ENCODE results near the gene OTOG.

OTOG gene

GRCh38 chr11:17607591-17608570, 60.8 kb downstream of the OTOG start:
- H3K27ac ChIP-seq (replicated peaks) = no peak overlapping the region

DNA sequence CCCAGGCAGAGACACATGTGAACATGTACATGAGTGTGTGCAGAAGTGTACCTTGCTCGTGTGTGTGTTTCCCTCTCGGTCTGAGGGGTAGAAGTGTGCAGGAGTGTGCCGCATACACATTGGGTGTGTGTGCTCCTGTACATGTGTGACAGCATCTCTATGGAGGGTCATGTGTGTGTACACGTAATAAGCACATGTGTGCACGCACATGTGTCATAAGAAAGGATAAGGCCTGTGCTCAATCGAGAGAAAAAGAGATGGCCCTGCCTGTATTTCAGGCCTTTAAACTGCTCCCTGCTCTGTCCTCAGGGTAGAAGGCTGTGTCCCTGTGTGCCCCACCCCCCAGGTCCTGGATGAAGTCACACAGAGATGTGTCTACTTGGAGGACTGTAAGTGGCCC, 61.8 kb downstream of the OTOG start:
- TF ChIP-seq REST (IDR thresholded peaks at IDR 0.05; ENCODE audit: insufficient replicate concordance, low read depth) (no peak), GABPA (IDR thresholded peaks at IDR 0.05; ENCODE audit: low read depth) (no peak), POLR2AphosphoS5 (IDR thresholded peaks at IDR 0.05; ENCODE audit: low read depth) (no peak), SPI1 (IDR thresholded peaks at IDR 0.05; ENCODE audit: borderline replicate concordance, low read depth) (no peak)
- TF ChIP-seq, protein P1, sequence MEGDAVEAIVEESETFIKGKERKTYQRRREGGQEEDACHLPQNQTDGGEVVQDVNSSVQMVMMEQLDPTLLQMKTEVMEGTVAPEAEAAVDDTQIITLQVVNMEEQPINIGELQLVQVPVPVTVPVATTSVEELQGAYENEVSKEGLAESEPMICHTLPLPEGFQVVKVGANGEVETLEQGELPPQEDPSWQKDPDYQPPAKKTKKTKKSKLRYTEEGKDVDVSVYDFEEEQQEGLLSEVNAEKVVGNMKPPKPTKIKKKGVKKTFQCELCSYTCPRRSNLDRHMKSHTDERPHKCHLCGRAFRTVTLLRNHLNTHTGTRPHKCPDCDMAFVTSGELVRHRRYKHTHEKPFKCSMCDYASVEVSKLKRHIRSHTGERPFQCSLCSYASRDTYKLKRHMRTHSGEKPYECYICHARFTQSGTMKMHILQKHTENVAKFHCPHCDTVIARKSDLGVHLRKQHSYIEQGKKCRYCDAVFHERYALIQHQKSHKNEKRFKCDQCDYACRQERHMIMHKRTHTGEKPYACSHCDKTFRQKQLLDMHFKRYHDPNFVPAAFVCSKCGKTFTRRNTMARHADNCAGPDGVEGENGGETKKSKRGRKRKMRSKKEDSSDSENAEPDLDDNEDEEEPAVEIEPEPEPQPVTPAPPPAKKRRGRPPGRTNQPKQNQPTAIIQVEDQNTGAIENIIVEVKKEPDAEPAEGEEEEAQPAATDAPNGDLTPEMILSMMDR (IDR thresholded peaks at IDR 0.05; ENCODE audit: insufficient read depth, low read length) = no peak
- no peak overlapping the region for H3K4me3 ChIP-seq (replicated peaks; ENCODE audit: insufficient read depth, low read length)
- H3K27me3 ChIP-seq (ENCODE audit: insufficient read depth, poor library complexity, severe bottlenecking) = no peaks in the 10 kb centered on the region
- no peak for DNase-seq (ENCODE audit: low read depth in 1 of 2, low spot score in 1 of 2)
- no peak overlapping the region for H3K27ac ChIP-seq (replicated peaks)

More at GRCh38 chr11:17607591-17608570, 60.8 kb downstream of the OTOG start:
- TF ChIP-seq, protein P1 (IDR thresholded peaks at IDR 0.05; ENCODE audit: insufficient read depth, low read length) = no peak
- TF ChIP-seq SPI1 (IDR thresholded peaks at IDR 0.05; ENCODE audit: borderline replicate concordance, low read depth) = no peak
- no peak for TF ChIP-seq POLR2AphosphoS5 (IDR thresholded peaks at IDR 0.05; ENCODE audit: low read depth)
- no peak for TF ChIP-seq GABPA (IDR thresholded peaks at IDR 0.05; ENCODE audit: low read depth)
- TF ChIP-seq REST (IDR thresholded peaks at IDR 0.05; ENCODE audit: insufficient replicate concordance, low read depth) = no peak
- Histone ChIP-seq H3K27me3 (ENCODE audit: insufficient read depth, poor library complexity, severe bottlenecking) (no peaks in the 10 kb centered on the region), H3K4me3 (replicated peaks; ENCODE audit: insufficient read depth, low read length) (no peak overlapping the region)
- DNase-seq (ENCODE audit: low read depth in 1 of 2, low spot score in 1 of 2) = no peak

- DNase-seq (ENCODE audit: low read depth in 1 of 2, low spot score in 1 of 2) = no peak
- TF ChIP-seq SPI1 (IDR thresholded peaks at IDR 0.05; ENCODE audit: borderline replicate concordance, low read depth) (no peak), POLR2AphosphoS5 (IDR thresholded peaks at IDR 0.05; ENCODE audit: low read depth) (no peak), REST (IDR thresholded peaks at IDR 0.05; ENCODE audit: insufficient replicate concordance, low read depth) (no peak), GABPA (IDR thresholded peaks at IDR 0.05; ENCODE audit: low read depth) (no peak)
- TF ChIP-seq, protein P1 (IDR thresholded peaks at IDR 0.05; ENCODE audit: insufficient read depth, low read length) = no peak
- no peak overlapping the region for H3K4me3 ChIP-seq (replicated peaks; ENCODE audit: insufficient read depth, low read length)
- H3K27me3 ChIP-seq (ENCODE audit: insufficient read depth, poor library complexity, severe bottlenecking) = no peaks in the 10 kb centered on the region
- no peak overlapping the region for H3K27ac ChIP-seq (replicated peaks)
These were observed 62.4 kb downstream of the OTOG start for GRCh38 chr11:17609291-17610084.

All from HL-60 (cell line).